Measurements from ENCODE around the gene UBE2B.
"Not testable (repeated sequence)": the region's sequence is repeated elsewhere in the genome, so short reads cannot be mapped to it uniquely, and the experiment has no call there.

The UBE2B gene

GRCh38 chr5:134370871-134371833 is at the start of gene UBE2B:
Gene UBE2B (plus strand): TSS chr5:134371569. CDS start chr5:134371596, 27 bp downstream.
- DNase-seq, result peak; percentile 95

- no peak for DNase-seq
These were observed 44.0 kb upstream of the UBE2B start for GRCh38 chr5:134327327-134327726.

DNA sequence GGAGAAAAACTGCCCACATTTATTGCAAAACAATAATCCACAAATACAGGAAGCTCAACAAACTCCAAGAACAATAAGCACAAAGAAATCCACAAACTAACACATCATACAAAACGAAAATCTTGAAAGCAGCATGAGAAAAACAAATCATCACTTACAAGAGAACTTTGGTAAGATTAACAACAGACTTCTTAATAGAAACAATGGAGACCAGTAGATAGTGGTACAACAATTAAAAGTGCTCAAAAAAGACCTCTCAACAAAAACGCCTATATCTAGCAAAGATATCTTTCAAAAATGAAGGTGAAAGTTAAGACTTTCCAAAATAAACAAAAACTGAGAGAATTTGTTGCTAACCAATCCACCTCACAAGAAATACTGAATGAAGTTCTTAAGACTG is 42.8 kb upstream of the UBE2B start:
- DNase-seq, result no peak

DNA sequence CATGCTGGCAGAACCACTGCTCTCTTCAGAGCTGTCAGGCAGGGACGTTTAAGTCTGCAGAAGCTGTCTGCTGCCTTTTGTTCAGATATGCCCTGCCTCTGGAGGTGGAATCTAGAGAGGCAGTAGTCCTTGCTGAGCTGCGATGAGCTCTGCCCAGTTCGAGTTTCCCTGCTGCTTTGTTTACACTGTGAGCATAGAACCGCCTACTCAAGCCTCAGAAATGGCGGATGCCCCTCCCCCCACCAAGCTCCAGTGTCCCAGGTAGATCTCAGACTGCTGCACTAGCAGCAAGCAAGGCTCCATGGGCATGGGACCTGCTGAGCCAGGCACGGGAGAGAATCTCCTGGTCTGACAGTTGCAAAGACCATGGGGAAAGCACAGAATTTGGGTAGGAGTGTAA is 34.5 kb upstream of the UBE2B start:
- not testable (repeated sequence) for DNase-seq

- not testable (repeated sequence) for DNase-seq
These were observed 27.9 kb upstream of the UBE2B start for GRCh38 chr5:134343500-134343899.

- DNase-seq, result not testable (repeated sequence)
These were observed 25.9 kb upstream of the UBE2B start for GRCh38 chr5:134345476-134345875.

DNA sequence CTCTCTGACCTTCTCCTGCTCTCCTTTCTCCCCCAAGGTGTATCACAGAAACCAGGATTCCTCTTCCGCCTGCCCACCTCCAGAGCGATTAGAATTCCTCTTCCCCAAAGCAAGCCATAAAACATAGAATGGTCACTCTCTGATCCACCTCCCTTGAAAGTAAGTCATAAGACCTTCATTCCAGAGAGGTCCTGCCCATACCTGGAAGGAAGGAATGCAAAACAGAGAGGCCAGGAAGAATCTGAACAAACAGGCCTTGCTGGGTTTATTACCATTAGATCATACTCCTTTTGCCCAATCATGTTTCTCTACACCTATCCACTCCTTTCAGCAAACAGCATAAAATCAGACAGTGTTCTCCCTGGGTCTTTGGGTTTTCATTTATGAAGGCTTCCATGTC is 25.4 kb upstream of the UBE2B start:
- no peak for DNase-seq

- DNase-seq, result no peak
These were observed 21.9 kb upstream of the UBE2B start for GRCh38 chr5:134349463-134349862.

- DNase-seq, result no peak
These were observed 15.7 kb upstream of the UBE2B start for GRCh38 chr5:134355681-134356080.

- DNase-seq, result no peak
These were observed 5.8 kb upstream of the UBE2B start for GRCh38 chr5:134365604-134366003.

DNA sequence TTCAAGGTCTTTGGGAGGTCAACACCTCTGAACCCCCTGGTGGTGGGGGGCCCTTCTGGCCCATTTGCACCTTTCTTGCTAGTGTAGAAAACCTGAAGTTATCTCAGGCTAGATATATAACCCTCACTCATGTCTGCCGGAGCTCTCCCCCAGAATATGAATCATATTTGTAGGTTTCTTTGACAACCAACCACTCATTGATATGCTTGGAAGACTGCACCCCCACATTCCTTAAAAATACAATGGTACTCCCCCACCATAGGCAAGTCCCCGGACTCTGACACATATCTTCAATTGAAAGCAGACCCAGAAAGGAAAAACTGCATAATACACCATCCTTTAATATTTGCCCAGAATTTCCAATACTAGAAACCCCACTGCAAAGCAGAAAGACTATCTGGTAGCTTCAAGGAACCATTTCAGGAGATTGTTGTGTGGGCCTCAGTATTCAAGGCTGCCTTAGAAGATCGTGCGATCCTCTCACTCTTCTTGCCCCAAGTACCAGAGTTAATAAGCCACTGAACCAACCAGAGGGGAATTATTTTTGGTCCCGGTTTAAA is 978 bp upstream of the UBE2B start:
- no peak for DNase-seq

DNA sequence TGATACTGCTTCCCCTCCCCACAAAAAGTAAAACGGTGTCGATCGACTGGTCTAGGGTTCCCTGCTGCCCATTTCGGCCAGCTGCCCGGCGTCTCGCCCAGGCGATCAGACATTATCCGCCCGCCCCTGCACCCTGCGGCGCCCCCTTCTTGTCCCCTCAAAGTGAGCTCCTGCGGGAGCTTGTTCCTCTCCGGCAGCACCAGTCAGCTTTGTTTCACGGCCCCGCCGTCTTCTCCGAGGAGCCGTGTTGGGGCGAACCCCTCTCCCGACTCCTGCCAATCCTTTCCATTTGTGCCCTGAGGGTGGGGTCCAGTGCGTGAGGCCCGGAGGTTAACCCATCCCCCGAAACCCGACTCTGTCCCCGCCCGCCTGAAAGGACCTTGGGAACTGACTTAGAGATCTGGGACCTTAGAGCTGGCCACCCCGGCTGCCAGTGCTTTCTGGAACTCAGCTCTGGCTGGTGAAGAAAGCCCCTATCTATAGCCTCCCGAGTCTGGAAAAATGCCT is 518 bp downstream of the UBE2B start:
- DNase-seq, result no peak

DNA sequence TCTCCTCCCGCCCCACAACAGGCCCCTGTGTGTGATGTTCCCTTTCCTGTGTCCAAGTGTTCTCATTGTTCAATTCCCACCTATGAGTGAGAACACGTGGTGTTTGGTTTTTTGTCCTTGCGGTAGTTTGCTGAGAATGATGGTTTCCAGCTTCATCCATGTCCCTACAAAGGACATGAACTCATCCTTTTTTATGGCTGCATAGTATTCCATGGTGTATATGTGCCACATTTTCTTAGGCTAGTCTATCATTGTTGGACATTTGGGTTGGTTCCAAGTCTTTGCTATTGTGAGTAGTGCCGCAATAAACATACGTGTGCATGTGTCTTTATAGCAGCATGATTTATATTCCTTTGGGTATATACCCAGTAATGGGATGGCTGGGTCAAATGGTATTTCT is 2.3 kb downstream of the UBE2B start:
- DNase-seq, result not testable (repeated sequence)

- DNase-seq, result no peak
These were observed 2.9 kb downstream of the UBE2B start for GRCh38 chr5:134374232-134374631.

DNA sequence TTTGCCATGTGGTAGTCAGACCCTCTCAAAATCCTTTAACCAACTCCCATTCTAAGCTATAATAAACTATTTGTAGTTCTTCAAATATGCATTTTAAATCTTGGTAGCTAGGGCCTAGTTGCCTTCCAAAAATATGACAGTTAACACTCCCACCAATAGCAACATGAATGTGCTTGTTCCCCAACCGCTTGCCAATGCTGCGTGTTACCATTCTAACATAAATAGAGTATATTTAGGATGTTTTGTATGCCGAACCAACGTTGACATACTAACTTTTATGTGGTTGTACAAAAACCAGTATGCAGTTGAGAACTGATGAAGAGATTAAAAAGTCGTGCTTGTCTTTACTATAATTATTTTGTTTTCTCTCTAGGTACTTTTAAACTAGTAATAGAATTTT is 9.0 kb downstream of the UBE2B start:
- no peak for DNase-seq

- not testable (repeated sequence) for DNase-seq
These were observed 10.8 kb downstream of the UBE2B start for GRCh38 chr5:134382204-134382603.

DNA sequence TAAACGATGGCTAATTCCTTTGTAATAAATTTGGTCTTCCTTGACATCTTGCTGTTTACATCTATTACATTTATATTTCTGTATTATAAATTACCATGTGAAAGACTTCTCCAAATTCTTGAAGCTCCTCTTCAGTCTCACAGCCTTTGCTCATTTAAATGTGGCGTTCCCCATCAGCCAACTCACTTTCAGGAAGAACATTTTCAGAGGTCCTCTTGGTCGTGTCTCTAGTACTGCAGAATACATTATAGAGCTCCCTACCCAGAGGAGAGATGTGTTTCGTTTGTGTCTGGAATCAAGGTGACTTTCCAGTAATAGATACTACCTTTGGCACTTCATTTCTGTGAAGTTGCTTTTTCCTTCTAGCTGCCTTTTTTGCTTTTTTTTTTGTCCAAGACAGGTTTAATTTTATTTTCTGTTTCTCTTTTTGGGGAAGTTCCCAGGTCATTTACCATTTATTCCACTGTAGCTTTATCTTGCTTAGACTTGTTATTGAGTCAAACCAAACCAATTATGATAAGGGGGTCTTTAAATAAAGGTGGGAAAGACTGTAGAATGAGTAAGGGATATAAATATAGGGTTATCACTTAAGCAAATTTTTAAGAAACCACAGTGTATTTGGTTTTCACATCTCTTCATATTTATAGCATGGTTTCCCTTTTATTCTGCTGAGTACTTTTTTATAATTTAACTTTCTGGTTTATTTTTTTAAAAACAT is 12.8 kb downstream of the UBE2B start:
- DNase-seq, result no peak

GRCh38 chr5:134387443-134387842 is 16.1 kb downstream of the UBE2B start:
- DNase-seq, result no peak

- no peak for DNase-seq
These were observed 20.9 kb downstream of the UBE2B start for GRCh38 chr5:134392301-134392700.

- DNase-seq, result no peak
These were observed 23.6 kb downstream of the UBE2B start for GRCh38 chr5:134394932-134395331.

DNA sequence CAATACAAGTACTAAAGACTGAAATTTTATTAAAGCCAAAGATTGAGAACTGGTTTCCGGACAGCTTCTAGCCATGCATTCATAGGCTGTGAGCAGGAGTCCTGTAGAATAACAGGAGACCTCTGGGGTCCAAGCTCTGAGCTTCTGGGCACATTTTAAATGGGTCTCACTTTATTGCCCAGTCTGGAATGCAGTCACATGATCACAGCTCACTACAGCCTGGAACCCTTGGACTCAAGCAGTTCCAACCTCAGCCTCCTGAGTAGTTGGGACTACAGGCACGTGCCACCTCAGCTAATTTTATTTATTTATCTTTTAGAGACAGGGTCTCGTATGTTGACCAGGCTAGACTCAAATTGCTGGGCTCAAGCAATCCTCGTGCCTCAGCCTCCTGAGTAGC is 24.9 kb downstream of the UBE2B start:
- DNase-seq, result no peak

DNA sequence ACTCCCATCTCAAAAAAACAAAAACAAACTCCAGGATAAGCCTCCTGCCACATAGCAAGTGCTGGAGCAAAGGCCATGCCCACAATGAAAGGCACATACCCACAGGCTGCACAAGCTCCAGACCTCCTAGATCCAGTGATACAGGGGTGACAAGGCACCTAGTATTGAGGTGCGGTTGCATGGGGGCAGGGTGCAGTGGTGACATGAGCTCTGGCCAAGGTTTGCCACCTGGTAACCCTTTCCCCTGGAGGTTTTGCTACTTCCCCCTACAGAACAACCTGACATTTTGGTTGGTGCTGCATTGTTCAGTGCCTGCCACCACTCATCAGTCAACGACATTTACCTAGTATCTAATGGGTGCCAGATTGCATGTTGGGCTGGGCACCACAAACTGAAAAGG is 25.8 kb downstream of the UBE2B start:
- no peak for DNase-seq

DNA sequence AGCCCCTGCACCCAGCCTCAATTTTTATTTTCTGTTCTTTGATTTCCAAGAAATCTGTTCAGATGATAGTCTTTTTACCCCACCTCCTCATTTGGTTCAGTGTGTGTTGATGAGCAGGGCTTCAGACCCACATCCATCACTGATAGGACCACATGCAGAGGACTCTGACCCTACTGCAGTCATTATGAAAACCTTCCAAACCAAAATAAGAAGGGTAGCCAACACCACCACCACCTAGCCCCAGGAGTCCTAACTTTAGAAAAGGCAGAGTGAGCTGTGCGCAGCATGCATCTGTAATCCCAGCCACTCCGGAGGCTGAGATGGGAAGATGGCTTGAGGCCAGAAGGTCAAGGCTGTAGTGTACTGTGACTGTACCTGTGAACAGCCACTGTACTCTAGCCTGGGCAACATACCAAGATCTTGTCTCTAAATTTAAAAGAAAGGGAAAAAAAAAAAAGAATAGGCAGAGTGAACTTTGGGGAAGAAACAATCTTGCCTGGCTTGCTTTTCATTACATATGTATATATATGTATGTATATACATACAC is 27.3 kb downstream of the UBE2B start:
- no peak for DNase-seq
